DND-41 (cell line): Measurements from ENCODE around the gene COL20A1.

Source experiments
- ATAC-seq: fragments of 200-7000 bp; cut with Tn5 transposase; 3 replicates; pipeline ENCODE4 v1.9.1; 2021; ENCODE audit warnings: low read depth; ENCODE audit not compliant: insufficient read depth
- DNase-seq: peaks from one replicate; pipeline ENCODE4 v3.0.0-alpha.2; 2020
- H2AFZ ChIP-seq: 2 replicates; pipeline ENCODE4 v1.6.0; 2012; ENCODE audit warnings: low read depth, low read length
- H3K27ac ChIP-seq: 2 replicates; pipeline ENCODE4 v1.5.1; 2012; ENCODE audit warnings: low read length, inconsistent platforms
- H3K27me3 ChIP-seq: fragments of 200-600 bp; sonication (generic); 2 replicates; pipeline ENCODE4 v1.6.0; 2012; ENCODE audit warnings: low read length, mild to moderate bottlenecking, inconsistent platforms; ENCODE audit not compliant: insufficient read depth, poor library complexity
- H3K36me3 ChIP-seq: 2 replicates; pipeline ENCODE4 v1.5.1; 2012; ENCODE audit warnings: low read length, inconsistent platforms; ENCODE audit not compliant: insufficient read depth
- H3K4me1 ChIP-seq: 2 replicates; pipeline ENCODE4 v1.5.1; 2012; ENCODE audit warnings: mild to moderate bottlenecking, low read length; ENCODE audit not compliant: insufficient read depth
- H3K4me2 ChIP-seq: 2 replicates; pipeline ENCODE4 v1.6.0; 2012; ENCODE audit warnings: mild to moderate bottlenecking, moderate library complexity, low read length, inconsistent platforms; ENCODE audit not compliant: insufficient read depth
- H3K4me3 ChIP-seq, 2 experiments: fragments of 200-600 bp in 1 of 2; shearing (Covaris generic) in 1 of 2; 2 replicates each; pipeline ENCODE4 v1.5.1; 2012 to 2016; ENCODE audit warnings: inconsistent platforms in 2 of 2, low read length in 2 of 2, mild to moderate bottlenecking in 2 of 2, low read depth in 1 of 2, moderate library complexity in 1 of 2
- H3K79me2 ChIP-seq: 2 replicates; pipeline ENCODE4 v1.6.0; 2012; ENCODE audit warnings: low read length, inconsistent platforms; ENCODE audit not compliant: insufficient read depth
- H3K9ac ChIP-seq: 2 replicates; pipeline ENCODE4 v1.6.0; 2012; ENCODE audit warnings: low read depth, mild to moderate bottlenecking, inconsistent platforms, low read length, moderate library complexity
- H3K9me3 ChIP-seq: 2 replicates; pipeline ENCODE4 v1.5.1; 2012; ENCODE audit warnings: low read length, moderate library complexity, mild to moderate bottlenecking, inconsistent platforms; ENCODE audit not compliant: insufficient read depth, severe bottlenecking
- H4K20me1 ChIP-seq: 2 replicates; pipeline ENCODE4 v1.6.0; 2012; ENCODE audit warnings: low read length; ENCODE audit not compliant: insufficient read depth
- EZH2 ChIP-seq: IDR thresholded peaks from 3 replicates; pipeline ENCODE4 v1.6.1; 2012; ENCODE audit warnings: borderline replicate concordance, low read depth, mild to moderate bottlenecking, moderate library complexity, low read length, inconsistent platforms; ENCODE audit not compliant: severe bottlenecking
- TF ChIP-seq, protein P1 (sequence below): IDR thresholded peaks from 2 replicates; pipeline ENCODE4 v1.5.1; 2012; ENCODE audit warnings: borderline replicate concordance, low read length, moderate library complexity, mild to moderate bottlenecking; ENCODE audit not compliant: poor library complexity, severe bottlenecking; ENCODE audit errors: extremely low read depth

COL20A1 gene

GRCh38 chr20:63261060-63261794, 31.8 kb upstream of the COL20A1 start:
- no peaks in the 10 kb centered on the region for H3K9me3 ChIP-seq
- no peak overlapping the region for H3K9ac ChIP-seq
- no peak for DNase-seq
- H3K36me3 ChIP-seq = no peaks in the 10 kb centered on the region
- H3K27ac ChIP-seq = no peak overlapping the region
- H3K79me2 ChIP-seq = no peaks in the 10 kb centered on the region
- H3K4me2 ChIP-seq = no peak overlapping the region
- no peak overlapping the region for H3K4me3 ChIP-seq
- TF ChIP-seq, protein P1, sequence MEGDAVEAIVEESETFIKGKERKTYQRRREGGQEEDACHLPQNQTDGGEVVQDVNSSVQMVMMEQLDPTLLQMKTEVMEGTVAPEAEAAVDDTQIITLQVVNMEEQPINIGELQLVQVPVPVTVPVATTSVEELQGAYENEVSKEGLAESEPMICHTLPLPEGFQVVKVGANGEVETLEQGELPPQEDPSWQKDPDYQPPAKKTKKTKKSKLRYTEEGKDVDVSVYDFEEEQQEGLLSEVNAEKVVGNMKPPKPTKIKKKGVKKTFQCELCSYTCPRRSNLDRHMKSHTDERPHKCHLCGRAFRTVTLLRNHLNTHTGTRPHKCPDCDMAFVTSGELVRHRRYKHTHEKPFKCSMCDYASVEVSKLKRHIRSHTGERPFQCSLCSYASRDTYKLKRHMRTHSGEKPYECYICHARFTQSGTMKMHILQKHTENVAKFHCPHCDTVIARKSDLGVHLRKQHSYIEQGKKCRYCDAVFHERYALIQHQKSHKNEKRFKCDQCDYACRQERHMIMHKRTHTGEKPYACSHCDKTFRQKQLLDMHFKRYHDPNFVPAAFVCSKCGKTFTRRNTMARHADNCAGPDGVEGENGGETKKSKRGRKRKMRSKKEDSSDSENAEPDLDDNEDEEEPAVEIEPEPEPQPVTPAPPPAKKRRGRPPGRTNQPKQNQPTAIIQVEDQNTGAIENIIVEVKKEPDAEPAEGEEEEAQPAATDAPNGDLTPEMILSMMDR = no peak
- TF ChIP-seq EZH2 = no peak
- H2AFZ ChIP-seq = no peak overlapping the region
- H3K27me3 ChIP-seq = peaks cover 13% of the 10 kb centered on the region
- no peak for ATAC-seq
- H4K20me1 ChIP-seq = peaks cover 5% of the 10 kb centered on the region; the same call in 1 of the 2 replicates
- no peaks in the 10 kb centered on the region for H3K4me1 ChIP-seq

GRCh38 chr20:63261795-63262528, 31.0 kb upstream of the COL20A1 start:
- Histone ChIP-seq H3K36me3 (no peaks in the 10 kb centered on the region), H3K9me3 (no peaks in the 10 kb centered on the region), H3K27ac (no peak overlapping the region), H3K9ac (no peak overlapping the region), H3K27me3 (peaks cover 13% of the 10 kb centered on the region), H4K20me1 (peaks cover 2% of the 10 kb centered on the region; the same call in 1 of the 2 replicates), H3K4me3 (no peak overlapping the region), H3K4me2 (no peak overlapping the region), H3K4me1 (no peaks in the 10 kb centered on the region), H2AFZ (no peak overlapping the region), H3K79me2 (no peaks in the 10 kb centered on the region)
- ATAC-seq (peak; percentile 29; the same call in 1 of the 3 replicates), DNase-seq (no peak)
- no peak for TF ChIP-seq EZH2
- TF ChIP-seq, protein P1 = no peak

GRCh38 chr20:63262836-63263235, 30.1 kb upstream of the COL20A1 start:
- H3K4me2 ChIP-seq = no peak overlapping the region
- H2AFZ ChIP-seq = no peak overlapping the region
- H3K4me1 ChIP-seq = no peaks in the 10 kb centered on the region
- H3K9me3 ChIP-seq = no peaks in the 10 kb centered on the region
- H3K27ac ChIP-seq = no peak overlapping the region
- H4K20me1 ChIP-seq = peaks cover 2% of the 10 kb centered on the region; the same call in 1 of the 2 replicates
- no peak for ATAC-seq
- no peak overlapping the region for H3K4me3 ChIP-seq
- TF ChIP-seq, protein P1 = no peak
- no peak for TF ChIP-seq EZH2
- no peak overlapping the region for H3K9ac ChIP-seq
- H3K27me3 ChIP-seq = peaks cover 13% of the 10 kb centered on the region
- no peak for DNase-seq
- no peaks in the 10 kb centered on the region for H3K79me2 ChIP-seq
- no peaks in the 10 kb centered on the region for H3K36me3 ChIP-seq
